Astrocyte of the spinal cord (primary cell): Measurements from ENCODE around the gene CCDC91.

ENCODE experiments used
- DNase-seq: peaks from one replicate; pipeline ENCODE4 v3.0.0; 2011; ENCODE audit warnings: low read depth, low spot score
- H3K4me3 ChIP-seq: 2 replicates; pipeline ENCODE4 v1.5.1; 2011; ENCODE audit warnings: low read depth, mild to moderate bottlenecking, low read length, moderate library complexity
- in situ Hi-C: cut with HindIII; loops from 2 replicates; pipeline ENCODE4 v1.10.0; 2017; ENCODE audit warnings: low sequenced_read_pairs
- TF ChIP-seq, protein P1 (sequence below): IDR thresholded peaks from 2 replicates; pipeline ENCODE4 v1.5.1; 2012; ENCODE audit warnings: low read depth, mild to moderate bottlenecking, low read length, inconsistent platforms

Gene CCDC91

GRCh38 chr12:28443337-28443736 lies 253.1 kb downstream of the CCDC91 start:
- in situ Hi-C loops: no loop called here
- no peak overlapping the region for H3K4me3 ChIP-seq
- TF ChIP-seq, protein P1, sequence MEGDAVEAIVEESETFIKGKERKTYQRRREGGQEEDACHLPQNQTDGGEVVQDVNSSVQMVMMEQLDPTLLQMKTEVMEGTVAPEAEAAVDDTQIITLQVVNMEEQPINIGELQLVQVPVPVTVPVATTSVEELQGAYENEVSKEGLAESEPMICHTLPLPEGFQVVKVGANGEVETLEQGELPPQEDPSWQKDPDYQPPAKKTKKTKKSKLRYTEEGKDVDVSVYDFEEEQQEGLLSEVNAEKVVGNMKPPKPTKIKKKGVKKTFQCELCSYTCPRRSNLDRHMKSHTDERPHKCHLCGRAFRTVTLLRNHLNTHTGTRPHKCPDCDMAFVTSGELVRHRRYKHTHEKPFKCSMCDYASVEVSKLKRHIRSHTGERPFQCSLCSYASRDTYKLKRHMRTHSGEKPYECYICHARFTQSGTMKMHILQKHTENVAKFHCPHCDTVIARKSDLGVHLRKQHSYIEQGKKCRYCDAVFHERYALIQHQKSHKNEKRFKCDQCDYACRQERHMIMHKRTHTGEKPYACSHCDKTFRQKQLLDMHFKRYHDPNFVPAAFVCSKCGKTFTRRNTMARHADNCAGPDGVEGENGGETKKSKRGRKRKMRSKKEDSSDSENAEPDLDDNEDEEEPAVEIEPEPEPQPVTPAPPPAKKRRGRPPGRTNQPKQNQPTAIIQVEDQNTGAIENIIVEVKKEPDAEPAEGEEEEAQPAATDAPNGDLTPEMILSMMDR: no peak
- no peak for DNase-seq

DNA sequence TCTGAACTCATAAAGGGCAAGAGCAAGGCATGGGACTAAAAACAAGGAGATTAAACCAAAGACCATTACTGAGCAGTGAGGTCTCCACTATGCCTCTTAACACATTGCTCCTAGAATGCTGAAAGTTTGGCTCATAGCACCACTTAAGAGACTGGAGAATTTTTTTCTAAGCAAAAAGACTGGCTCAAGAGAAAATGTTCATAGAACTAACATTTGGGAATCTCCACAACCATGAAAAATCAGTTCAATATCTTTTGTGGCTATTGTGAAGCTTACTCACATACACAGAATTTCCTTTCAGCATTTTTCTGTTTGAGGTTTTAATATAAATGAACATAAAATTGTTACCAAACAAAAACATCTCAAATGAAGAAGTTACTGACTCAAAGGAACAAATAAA lies 255.8 kb downstream of the CCDC91 start:
- TF ChIP-seq, protein P1: no peak
- no peak overlapping the region for H3K4me3 ChIP-seq
- DNase-seq: peak; percentile 67
- in situ Hi-C loops: no loop called here

DNA sequence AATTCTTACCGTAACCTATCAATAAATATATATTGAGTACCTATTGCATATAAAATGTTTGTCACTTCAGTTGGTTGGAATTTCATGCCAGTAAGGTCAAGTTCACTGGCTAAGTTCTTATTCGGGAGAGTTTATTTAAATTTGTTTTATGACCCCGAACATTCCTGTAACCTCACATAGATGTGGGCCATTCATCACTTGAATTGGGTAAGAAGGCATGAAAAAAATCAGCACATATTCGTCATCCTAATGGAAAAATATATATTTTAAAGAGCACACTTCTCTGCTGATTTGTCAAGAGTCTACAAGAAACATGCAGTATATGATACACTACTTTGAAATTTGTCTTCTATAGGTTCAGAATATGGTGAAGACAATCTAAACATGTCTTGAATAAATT lies 263.4 kb downstream of the CCDC91 start:
- TF ChIP-seq, protein P1: no peak
- no peak overlapping the region for H3K4me3 ChIP-seq
- no peak for DNase-seq
- in situ Hi-C loops: no loop called here

DNA sequence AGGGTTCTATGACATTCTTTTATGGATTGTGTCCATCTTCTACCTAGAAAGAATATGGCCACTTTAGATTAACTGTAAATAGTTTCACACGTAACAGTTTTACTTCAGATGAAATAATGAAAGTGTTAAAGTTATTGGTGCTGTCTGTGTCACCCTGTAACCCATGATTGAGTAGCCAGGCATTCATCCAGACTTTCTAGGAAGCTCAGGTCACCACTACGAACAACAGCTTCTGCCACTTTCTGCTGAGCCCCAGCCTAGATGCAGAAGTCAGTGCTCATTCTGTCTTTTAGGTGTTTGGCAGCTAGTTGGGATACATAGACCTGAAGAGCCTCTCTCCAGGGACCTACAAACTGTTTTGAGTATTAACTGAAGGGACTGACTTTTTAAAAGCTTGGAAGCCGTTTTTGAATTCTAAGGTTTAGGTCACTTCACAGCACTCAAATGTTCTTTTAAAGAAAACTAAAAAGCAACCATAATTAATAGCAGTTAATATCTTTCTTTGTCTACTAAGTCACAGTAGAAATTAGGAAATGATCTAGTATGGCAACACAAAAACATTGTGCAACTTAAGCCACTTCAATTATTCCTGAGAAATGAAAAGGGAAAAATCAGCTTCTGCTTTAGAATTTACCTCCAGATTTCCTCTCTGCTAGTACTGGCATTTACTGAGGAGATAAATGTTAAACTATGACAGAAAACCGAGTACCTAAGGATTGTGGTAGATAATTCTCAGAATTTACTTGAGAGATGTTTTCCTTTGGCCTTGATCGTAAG lies 266.9 kb downstream of the CCDC91 start:
- in situ Hi-C loops: no loop called here
- TF ChIP-seq, protein P1: no peak
- H3K4me3 ChIP-seq: no peak overlapping the region
- no peak for DNase-seq

- TF ChIP-seq, protein P1: no peak
- in situ Hi-C loops: no loop called here
- DNase-seq: peak; percentile 69
- no peak overlapping the region for H3K4me3 ChIP-seq
These were observed 267.5 kb downstream of the CCDC91 start for GRCh38 chr12:28457785-28458184.

- H3K4me3 ChIP-seq: no peak overlapping the region
- in situ Hi-C loops: no loop called here
- no peak for DNase-seq
- TF ChIP-seq, protein P1: no peak
These were observed 269.2 kb downstream of the CCDC91 start for GRCh38 chr12:28459481-28459880.
